Measurements from ENCODE around the gene HOXD8.
A peak's percentile ranks its signal among the peaks of the same experiment; 100 is the strongest.

Gene HOXD8

GRCh38 chr2:176102309-176102866 lies 27.1 kb upstream of the HOXD8 start:
- CTCF ChIA-PET: interaction anchor here (0.8 to 1.4 kb wide), 4 partner anchors 18 to 38 kb away, joined by 3 to 5 read pairs (median 4); no protein-coding TSS in a partner anchor
- H3K27ac Mint-ChIP-seq: no peak overlapping the region
- H3K4me3 Mint-ChIP-seq: no peak overlapping the region
- peaks cover 10% of the 10 kb centered on the region for H3K4me1 Mint-ChIP-seq
- peaks cover 5% of the 10 kb centered on the region for H3K36me3 Mint-ChIP-seq
- DNase-seq: no peak
- peaks cover 100% of the 10 kb centered on the region for H3K27me3 Mint-ChIP-seq
- H3K9me3 Mint-ChIP-seq: peaks cover 3% of the 10 kb centered on the region

- Mint-ChIP-seq H3K9me3 (peaks cover 3% of the 10 kb centered on the region), H3K36me3 (peaks cover 5% of the 10 kb centered on the region), H3K4me1 (peaks cover 5% of the 10 kb centered on the region), H3K27me3 (peaks cover 96% of the 10 kb centered on the region), H3K4me3 (no peak overlapping the region), H3K27ac (no peak overlapping the region)
- DNase-seq: no peak
- CTCF ChIA-PET: interaction anchor here (1.4 kb wide), 1 partner anchor 24 kb away, joined by 4 read pairs; no protein-coding TSS in a partner anchor
These were observed 26.3 kb upstream of the HOXD8 start for GRCh38 chr2:176103194-176103593.

- peaks cover 3% of the 10 kb centered on the region for H3K9me3 Mint-ChIP-seq
- H3K27ac Mint-ChIP-seq: no peak overlapping the region
- DNase-seq: no peak
- peaks cover 96% of the 10 kb centered on the region for H3K27me3 Mint-ChIP-seq
- no peak overlapping the region for H3K4me3 Mint-ChIP-seq
- H3K4me1 Mint-ChIP-seq: peaks cover 6% of the 10 kb centered on the region
- CTCF ChIA-PET: no interaction called here
- H3K36me3 Mint-ChIP-seq: peaks cover 5% of the 10 kb centered on the region
These were observed 25.7 kb upstream of the HOXD8 start for GRCh38 chr2:176103742-176104315.

- no peak for DNase-seq
- CTCF ChIA-PET: no interaction called here
- H3K4me1 Mint-ChIP-seq: peaks cover 7% of the 10 kb centered on the region
- H3K27ac Mint-ChIP-seq: peak overlapping the region; percentile 73
- peaks cover 96% of the 10 kb centered on the region for H3K27me3 Mint-ChIP-seq
- H3K36me3 Mint-ChIP-seq: peaks cover 7% of the 10 kb centered on the region
- no peak overlapping the region for H3K4me3 Mint-ChIP-seq
- peaks cover 4% of the 10 kb centered on the region for H3K9me3 Mint-ChIP-seq
These were observed 25.0 kb upstream of the HOXD8 start for GRCh38 chr2:176104316-176105077.

GRCh38 chr2:176105078-176105729 lies 24.3 kb upstream of the HOXD8 start:
- Mint-ChIP-seq H3K27me3 (peaks cover 95% of the 10 kb centered on the region), H3K4me3 (no peak overlapping the region), H3K4me1 (peaks cover 7% of the 10 kb centered on the region), H3K27ac (peak overlapping the region; percentile 45), H3K9me3 (peaks cover 4% of the 10 kb centered on the region), H3K36me3 (peaks cover 7% of the 10 kb centered on the region)
- CTCF ChIA-PET: no interaction called here
- no peak for DNase-seq

- DNase-seq: no peak
- H3K9me3 Mint-ChIP-seq: peaks cover 4% of the 10 kb centered on the region
- peaks cover 7% of the 10 kb centered on the region for H3K4me1 Mint-ChIP-seq
- H3K27ac Mint-ChIP-seq: peak overlapping the region; percentile 82
- peak overlapping the region; percentile 43 for H3K4me3 Mint-ChIP-seq
- CTCF ChIA-PET: no interaction called here
- peaks cover 92% of the 10 kb centered on the region for H3K27me3 Mint-ChIP-seq
- H3K36me3 Mint-ChIP-seq: peaks cover 7% of the 10 kb centered on the region
These were observed 23.6 kb upstream of the HOXD8 start for GRCh38 chr2:176105730-176106580.

GRCh38 chr2:176106581-176107539 lies 22.6 kb upstream of the HOXD8 start, which contains the start of gene HOXD11:
Gene HOXD11 (plus strand): TSS chr2:176107280. CDS start chr2:176107356, 76 bp downstream.
- Mint-ChIP-seq H3K4me1 (peaks cover 7% of the 10 kb centered on the region), H3K4me3 (peak within 1 kb of the TSS; percentile 43)

GRCh38 chr2:176107731-176108181 lies 21.7 kb upstream of the HOXD8 start:
- peaks cover 4% of the 10 kb centered on the region for H3K9me3 Mint-ChIP-seq
- H3K27ac Mint-ChIP-seq: no peak overlapping the region
- no peak overlapping the region for H3K4me3 Mint-ChIP-seq
- CTCF ChIA-PET: no interaction called here
- H3K27me3 Mint-ChIP-seq: peaks cover 92% of the 10 kb centered on the region
- H3K4me1 Mint-ChIP-seq: peaks cover 7% of the 10 kb centered on the region
- DNase-seq: no peak
- H3K36me3 Mint-ChIP-seq: peaks cover 9% of the 10 kb centered on the region

More at GRCh38 chr2:176106581-176107539, 22.6 kb upstream of the HOXD8 start, which contains the start of gene HOXD11:
- peaks cover 4% of the 10 kb centered on the region for H3K9me3 Mint-ChIP-seq
- CTCF ChIA-PET: no interaction called here
- peaks cover 92% of the 10 kb centered on the region for H3K27me3 Mint-ChIP-seq
- peaks cover 9% of the 10 kb centered on the region for H3K36me3 Mint-ChIP-seq
- peak within 1 kb of the TSS; percentile 82 for H3K27ac Mint-ChIP-seq
- DNase-seq: no peak

GRCh38 chr2:176109192-176109901 lies 20.2 kb upstream of the HOXD8 start:
- Mint-ChIP-seq H3K27me3 (peaks cover 92% of the 10 kb centered on the region), H3K27ac (peak overlapping the region; percentile 66), H3K4me1 (peaks cover 7% of the 10 kb centered on the region), H3K9me3 (peaks cover 4% of the 10 kb centered on the region), H3K36me3 (peaks cover 9% of the 10 kb centered on the region), H3K4me3 (peak overlapping the region; percentile 24)
- DNase-seq: no peak
- CTCF ChIA-PET: interaction anchor here (0.8 to 2.3 kb wide), 6 partner anchors 11 to 419 kb away, joined by 3 to 12 read pairs (median 4); no protein-coding TSS in a partner anchor

- Mint-ChIP-seq H3K4me1 (peaks cover 7% of the 10 kb centered on the region), H3K36me3 (peaks cover 9% of the 10 kb centered on the region), H3K4me3 (no peak overlapping the region), H3K27me3 (peaks cover 92% of the 10 kb centered on the region), H3K27ac (peak overlapping the region; percentile 66), H3K9me3 (peaks cover 4% of the 10 kb centered on the region)
- CTCF ChIA-PET: interaction anchor here (0.7 to 2.3 kb wide), 8 partner anchors 10 to 1625 kb away, joined by 3 to 12 read pairs (median 4); no protein-coding TSS in a partner anchor
- DNase-seq: no peak
These were observed 19.6 kb upstream of the HOXD8 start for GRCh38 chr2:176109946-176110345.

GRCh38 chr2:176110415-176111308 lies 18.8 kb upstream of the HOXD8 start:
- Mint-ChIP-seq H3K27me3 (peaks cover 92% of the 10 kb centered on the region), H3K27ac (peak overlapping the region; percentile 78), H3K36me3 (peaks cover 9% of the 10 kb centered on the region), H3K4me1 (peaks cover 7% of the 10 kb centered on the region), H3K9me3 (peaks cover 4% of the 10 kb centered on the region), H3K4me3 (no peak overlapping the region)
- DNase-seq: no peak
- CTCF ChIA-PET: interaction anchor here (0.7 to 2.3 kb wide), 14 partner anchors 10 to 1626 kb away, joined by 3 to 12 read pairs (median 4); partner anchors contain the start of gene HOXD9
